ENCODE data around the gene DYNC2H1.
A peak's percentile ranks its signal among the peaks of the same experiment; 100 is the strongest.
"Not testable (repeated sequence)": the region's sequence is repeated elsewhere in the genome, so short reads cannot be mapped to it uniquely, and the experiment has no call there.

The DYNC2H1 gene

DNA sequence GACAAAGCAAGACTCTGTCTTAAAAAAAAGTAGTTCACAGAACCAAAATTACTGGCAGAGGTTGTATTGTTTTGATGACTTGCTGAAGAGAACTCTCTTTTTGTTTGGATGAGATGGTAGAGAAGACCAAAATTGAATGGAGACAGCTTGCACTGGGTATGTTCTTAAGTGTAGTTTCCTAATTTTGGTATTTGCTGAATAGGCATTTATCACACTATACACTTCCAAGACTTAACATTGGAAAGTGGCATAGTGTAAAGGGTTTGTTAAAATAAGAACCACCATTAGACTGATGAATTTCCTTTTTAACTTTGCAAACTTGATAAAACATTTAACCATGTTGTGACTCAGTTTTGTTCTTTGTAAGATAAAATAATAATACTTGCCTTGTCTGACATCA, 11.9 kb upstream of the DYNC2H1 start:
- TF ChIP-seq ZNF274 (IDR thresholded peaks at IDR 0.05; ENCODE audit: low read depth, low read length): no peak
- no peak overlapping the region for H3K4me3 ChIP-seq (ENCODE audit: low read length)

DNA sequence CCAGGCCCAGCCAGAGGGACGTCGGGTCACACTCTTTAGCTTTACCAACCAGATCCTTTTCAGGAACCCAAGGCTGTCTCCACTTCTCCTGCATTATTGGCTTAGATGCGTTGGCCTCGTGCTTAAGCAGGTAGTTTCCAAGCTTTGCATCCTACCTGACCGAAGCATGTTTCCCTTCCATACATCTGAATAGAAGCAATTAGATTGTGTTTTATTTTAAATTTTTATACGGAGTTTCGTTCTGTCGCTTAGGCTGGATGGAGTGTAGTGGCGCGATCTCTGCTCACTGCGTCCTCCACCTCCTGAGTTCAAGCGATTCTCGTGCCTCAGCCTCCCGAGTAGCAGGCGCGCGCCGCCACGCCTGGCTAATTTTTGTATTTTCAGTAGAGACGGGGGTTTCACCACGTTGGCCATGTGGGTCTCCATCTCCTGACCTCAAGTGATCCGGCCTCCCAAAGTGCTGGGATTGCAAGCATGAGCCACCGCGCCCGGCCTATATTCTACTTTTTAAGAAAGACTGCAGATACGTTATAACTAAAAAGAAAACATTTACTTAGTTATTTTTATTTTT, 677 bp downstream of the DYNC2H1 start:
- peak overlapping the region; percentile 62 for H3K4me3 ChIP-seq (ENCODE audit: low read length)
- no peak for TF ChIP-seq ZNF274 (IDR thresholded peaks at IDR 0.05; ENCODE audit: low read depth, low read length)

DNA sequence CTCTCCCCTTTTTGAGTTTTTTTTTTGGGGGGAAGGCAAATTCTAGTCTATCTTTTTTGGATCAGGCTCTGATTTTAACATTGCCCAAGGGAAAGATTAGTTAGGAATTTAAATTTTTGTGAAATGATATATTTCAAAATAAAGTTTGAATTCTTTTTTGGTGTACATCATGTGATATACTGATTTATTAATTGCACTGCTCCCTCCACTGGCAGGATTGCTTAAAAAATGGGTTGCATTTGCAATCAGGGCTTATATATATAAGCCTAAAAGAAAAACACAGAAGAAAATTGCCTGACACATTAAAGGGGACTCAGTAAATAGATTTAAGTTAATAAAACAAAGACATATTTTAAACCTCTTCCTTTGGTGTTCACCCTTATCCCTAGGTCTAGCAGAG, 1.2 kb downstream of the DYNC2H1 start:
- H3K4me3 ChIP-seq (ENCODE audit: low read length): no peak overlapping the region
- TF ChIP-seq ZNF274 (IDR thresholded peaks at IDR 0.05; ENCODE audit: low read depth, low read length): no peak

DNA sequence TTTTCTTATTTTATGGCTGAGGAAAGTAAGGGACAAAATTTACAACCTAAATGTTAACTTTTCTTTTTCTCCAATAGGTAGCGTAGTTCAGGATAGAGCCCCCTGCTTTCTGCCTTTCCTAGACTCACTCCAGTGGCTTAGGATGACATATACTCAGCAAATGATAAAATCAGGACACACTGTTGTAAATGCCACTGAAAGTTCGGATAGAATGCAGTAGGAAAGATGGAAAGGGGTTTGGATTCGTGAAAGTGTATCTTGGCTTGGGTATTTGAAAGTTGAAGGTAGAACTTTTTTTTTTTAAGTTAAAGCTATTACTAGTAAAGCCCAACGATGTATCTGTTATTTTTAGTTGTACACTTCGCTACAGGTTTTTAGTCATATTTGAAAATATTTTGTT, 2.2 kb downstream of the DYNC2H1 start:
- no peak overlapping the region for H3K4me3 ChIP-seq (ENCODE audit: low read length)
- TF ChIP-seq ZNF274 (IDR thresholded peaks at IDR 0.05; ENCODE audit: low read depth, low read length): no peak

DNA sequence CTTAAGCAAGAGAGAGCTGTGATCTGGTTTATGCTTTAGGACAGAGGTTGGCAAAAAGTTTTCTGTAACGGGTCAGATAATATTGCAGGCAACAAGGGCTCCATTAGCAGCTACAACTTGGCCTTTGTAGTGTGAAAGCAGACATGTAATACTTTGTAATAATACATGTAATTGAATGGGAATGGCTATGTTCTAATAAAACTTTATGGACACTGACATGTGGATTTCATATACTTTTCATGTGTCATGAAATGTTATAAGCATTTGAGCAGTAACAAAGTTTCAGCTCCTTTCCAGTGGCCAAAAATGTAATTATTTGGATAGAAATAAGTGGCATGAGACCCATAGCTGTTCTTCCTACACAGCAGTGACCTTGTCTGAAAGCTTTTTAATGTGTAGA, 3.1 kb downstream of the DYNC2H1 start:
- no peak for TF ChIP-seq ZNF274 (IDR thresholded peaks at IDR 0.05; ENCODE audit: low read depth, low read length)
- H3K4me3 ChIP-seq (ENCODE audit: low read length): no peak overlapping the region

DNA sequence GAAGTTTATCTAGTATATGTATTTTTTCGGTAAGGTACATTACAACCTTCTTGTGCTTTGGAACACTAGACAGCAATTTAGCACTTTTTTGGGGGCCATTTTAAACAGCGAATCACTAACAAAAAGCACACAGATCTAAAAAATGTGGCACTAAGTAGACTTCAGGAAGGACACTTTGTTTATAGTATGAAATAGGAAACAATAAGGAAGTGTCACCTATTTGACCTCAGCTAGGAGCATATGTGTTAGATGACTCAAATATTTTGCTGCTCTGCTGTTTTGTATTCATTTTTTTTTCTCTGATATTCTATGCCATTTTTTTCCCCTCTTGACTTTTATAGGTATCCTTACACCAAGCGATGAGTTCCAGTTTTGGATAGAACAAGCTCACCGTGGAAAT, 5.6 kb downstream of the DYNC2H1 start:
- no peak for TF ChIP-seq ZNF274 (IDR thresholded peaks at IDR 0.05; ENCODE audit: low read depth, low read length)
- no peak overlapping the region for H3K4me3 ChIP-seq (ENCODE audit: low read length)

DNA sequence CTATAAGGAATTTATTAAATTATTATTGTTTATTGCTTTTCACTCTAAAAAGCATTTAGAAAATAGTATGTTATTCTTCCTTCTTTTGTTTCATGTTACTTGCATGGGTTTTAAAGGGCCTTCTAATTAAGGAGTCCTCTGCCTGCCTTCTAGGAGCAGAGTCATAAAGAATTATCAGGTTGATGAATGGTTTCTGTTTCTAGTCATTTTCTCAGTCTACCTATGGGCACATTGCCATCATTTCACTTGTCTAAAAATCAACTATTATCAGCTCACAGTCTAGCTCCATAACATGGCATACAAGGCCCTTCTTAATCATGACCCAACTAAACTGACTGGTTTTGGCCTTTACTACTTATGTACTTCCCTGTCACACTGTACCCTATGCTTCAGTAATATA, 16.2 kb downstream of the DYNC2H1 start:
- no peak overlapping the region for H3K4me3 ChIP-seq (ENCODE audit: low read length)
- TF ChIP-seq ZNF274 (IDR thresholded peaks at IDR 0.05; ENCODE audit: low read depth, low read length): no peak

DNA sequence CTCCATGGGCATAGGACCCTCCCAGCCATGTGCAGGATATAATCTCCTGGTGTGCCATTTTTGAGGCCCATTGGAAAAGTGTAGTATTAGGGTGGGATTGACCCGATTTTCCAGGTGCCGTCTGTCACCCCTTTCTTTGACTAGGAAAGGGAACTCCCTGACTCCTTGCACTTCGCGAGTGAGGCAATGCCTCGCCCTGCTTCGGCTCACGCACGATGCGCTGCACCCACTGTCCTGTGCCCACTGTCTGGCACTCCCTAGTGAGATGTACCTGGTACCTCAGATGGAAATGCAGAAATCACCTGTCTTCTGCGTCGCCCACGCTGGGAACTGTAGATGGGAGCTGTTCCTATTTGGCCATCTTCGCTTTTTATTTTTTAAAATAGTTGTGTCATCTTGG, 32.8 kb downstream of the DYNC2H1 start:
- not testable (repeated sequence) for H3K4me3 ChIP-seq (ENCODE audit: low read length)

DNA sequence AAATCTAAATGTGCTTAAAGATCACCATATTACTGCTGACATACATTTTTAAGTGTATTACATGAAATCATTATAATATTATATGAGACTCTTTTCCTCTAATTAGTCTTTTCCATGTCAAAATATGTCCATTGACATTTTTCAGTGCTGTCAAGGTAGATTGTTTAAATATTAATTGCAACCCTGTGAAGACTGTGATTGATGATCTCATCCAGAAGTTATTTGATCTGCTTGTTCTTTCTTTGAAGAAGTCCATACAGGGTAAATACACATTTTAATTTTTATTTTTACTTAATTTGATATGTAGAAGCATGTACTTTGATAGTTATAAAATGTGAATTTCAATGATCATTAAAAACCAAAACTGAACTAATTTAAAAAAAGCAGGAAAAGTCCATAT, 38.4 kb downstream of the DYNC2H1 start:
- TF ChIP-seq ZNF274 (IDR thresholded peaks at IDR 0.05; ENCODE audit: low read depth, low read length): no peak
- H3K4me3 ChIP-seq (ENCODE audit: low read length): no peak overlapping the region

DNA sequence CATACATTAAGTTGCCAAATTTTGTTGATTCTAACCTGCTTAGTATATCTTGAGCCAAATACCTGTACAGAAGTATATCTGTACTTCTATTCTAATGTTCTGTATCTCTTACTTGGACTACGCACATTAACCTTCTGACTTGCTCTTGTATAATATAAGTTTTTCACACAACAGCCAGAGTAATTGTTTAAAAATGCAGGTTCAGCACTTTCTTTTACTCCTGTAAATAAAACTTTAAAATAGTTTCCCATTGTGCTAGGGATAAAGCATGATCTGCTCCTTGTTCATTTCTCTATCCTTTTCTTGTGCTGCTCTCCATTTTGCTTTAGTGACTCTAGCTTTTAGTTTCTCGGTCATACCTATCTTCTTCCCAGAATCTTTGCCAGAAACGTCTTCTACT, 48.3 kb downstream of the DYNC2H1 start:
- no peak overlapping the region for H3K4me3 ChIP-seq (ENCODE audit: low read length)
- TF ChIP-seq ZNF274 (IDR thresholded peaks at IDR 0.05; ENCODE audit: low read depth, low read length): no peak

DNA sequence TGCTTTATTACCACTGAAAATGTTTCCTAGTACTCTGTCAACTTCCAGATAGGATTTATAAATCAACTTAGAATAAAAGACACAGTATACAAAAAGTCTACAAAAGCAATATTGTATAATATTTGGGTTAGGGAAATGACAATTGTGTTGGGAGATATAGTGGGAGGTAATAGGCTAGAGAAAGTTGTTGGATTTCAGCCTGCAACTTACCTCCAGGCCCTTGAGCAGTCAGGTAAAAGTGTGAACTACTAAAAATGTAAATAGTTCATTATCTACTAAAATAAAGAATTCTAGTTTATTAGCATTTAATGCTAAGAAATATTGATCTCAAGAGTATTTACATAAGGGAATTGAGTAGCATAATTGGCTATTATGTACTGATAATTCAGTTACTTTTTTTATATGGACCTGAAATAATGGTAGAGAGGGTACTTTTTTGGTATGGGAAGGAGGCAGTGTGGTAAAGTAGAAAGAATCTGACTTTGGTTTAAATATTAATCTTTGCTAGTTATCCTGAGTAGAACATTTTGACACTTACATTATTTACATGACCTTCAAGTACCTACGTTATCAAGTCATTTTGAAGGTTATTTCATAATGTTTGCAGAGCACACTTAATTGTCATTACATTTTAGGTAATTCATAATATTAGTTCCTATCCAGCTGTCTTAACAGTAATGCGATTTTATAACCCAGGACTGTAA, 55.0 kb downstream of the DYNC2H1 start:
- no peak overlapping the region for H3K4me3 ChIP-seq (ENCODE audit: low read length)
- TF ChIP-seq ZNF274 (IDR thresholded peaks at IDR 0.05; ENCODE audit: low read depth, low read length): no peak

DNA sequence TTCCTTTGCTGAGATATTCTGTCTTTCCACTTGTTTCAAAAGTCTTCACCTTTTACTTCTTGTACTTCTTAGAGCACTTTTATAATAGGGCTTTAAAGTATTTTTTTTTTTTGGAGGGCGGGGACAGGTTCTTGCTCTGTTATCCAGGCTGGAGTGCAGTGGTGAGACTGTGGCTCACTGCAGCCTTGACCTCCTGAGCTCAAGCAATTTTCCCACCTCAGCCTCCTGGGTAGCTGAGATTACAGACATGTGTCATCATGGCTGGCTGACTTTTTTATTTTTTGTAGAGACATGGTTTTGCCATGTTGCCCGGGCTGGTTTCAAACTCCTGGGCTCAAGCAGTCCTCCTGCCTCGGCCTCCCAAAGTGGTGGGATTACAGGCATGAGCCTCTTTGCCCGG, 57.9 kb downstream of the DYNC2H1 start:
- no peak for TF ChIP-seq ZNF274 (IDR thresholded peaks at IDR 0.05; ENCODE audit: low read depth, low read length)
- no peak overlapping the region for H3K4me3 ChIP-seq (ENCODE audit: low read length)

DNA sequence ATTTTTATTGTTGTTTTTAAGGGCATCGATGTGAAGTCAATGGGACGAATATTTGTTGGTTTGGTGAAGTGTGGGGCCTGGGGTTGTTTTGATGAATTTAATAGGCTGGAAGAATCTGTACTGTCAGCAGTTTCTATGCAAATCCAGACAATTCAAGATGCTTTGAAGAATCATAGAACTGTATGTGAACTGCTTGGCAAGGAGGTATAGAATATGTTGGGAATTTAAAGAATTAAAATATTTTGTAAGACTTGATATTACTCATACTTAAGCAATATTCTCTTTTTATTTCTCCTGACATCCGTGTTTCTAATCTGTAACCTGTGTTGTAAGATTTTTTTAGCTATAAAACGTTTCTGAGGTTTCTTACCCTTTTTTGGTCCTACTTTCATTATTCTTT, 61.6 kb downstream of the DYNC2H1 start:
- no peak overlapping the region for H3K4me3 ChIP-seq (ENCODE audit: low read length)
- TF ChIP-seq ZNF274 (IDR thresholded peaks at IDR 0.05; ENCODE audit: low read depth, low read length): no peak

DNA sequence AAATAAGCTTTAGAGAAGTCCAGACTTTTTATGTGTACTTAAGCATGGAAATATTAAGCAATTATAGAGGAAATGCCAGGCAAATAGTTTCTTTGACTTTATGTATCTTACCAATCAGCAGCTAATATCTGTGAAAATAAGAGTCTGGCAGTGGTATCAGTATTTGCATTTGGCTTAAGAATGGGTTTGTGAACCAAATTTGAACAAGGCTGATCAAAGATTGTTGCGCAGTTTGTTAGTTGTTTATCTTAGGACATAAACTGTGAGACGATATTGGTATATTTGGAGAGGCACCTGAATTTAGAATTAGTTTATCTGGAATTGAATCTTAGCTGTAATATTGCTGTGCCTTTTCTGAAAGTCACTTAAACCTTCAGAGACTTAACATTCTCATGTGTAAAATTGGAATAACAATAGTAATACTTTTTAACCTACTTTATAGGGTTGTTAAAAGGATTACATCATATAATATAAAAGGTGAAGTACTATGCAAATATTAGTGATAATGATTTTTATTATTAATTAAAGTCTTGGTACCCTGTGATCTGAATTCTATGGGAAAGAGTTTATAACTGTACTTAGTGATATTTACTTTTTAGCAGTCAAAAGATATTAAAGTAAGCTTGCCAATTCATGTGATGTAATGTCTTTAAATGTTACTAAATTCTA, 66.4 kb downstream of the DYNC2H1 start:
- H3K4me3 ChIP-seq (ENCODE audit: low read length): no peak overlapping the region
- TF ChIP-seq ZNF274 (IDR thresholded peaks at IDR 0.05; ENCODE audit: low read depth, low read length): no peak

DNA sequence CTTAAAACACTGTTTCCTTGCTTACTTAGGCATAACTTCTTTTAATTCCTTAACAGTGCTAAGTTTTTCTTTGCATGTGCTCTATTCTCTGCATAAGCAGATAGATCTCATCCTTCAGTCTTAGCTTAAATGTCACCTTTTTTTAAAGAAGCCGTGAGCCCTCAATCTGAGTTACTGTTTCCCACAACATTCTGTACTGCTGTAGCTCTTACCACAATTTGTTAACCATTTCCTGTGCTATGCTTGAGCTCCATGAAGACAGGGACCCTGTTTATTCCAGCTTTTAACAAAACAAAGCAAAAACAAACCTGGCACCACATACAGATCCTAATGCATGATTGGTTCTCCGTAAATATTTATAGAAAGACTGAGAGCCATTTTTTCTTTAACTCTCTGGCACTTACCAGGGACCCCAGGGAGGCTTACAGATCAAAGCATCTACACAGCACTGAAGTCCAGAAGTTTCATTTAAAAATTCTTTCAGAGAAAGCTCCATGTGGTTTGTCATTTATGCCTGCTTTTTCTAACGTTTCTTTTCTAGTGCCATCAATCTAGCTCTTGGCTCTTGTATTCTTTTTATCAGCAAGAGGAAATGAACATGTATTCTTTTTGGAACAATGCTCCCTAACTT, 74.9 kb downstream of the DYNC2H1 start:
- no peak overlapping the region for H3K4me3 ChIP-seq (ENCODE audit: low read length)
- TF ChIP-seq ZNF274 (IDR thresholded peaks at IDR 0.05; ENCODE audit: low read depth, low read length): no peak

All from GM08714 (cell line).